Upper lobe of left lung (tissue), 6 donors: ENCODE measurements around the gene SLC19A3. TPM values are rescaled to one million over a fixed set of nuclear protein-coding genes. Genes with fewer than 3 reads are reported as not detected.

ENCODE experiments used
- ATAC-seq, 2 donors: fragments of 200-7000 bp; cut with Tn5 transposase; one replicate each; pipeline ENCODE4 v1.9.1; 2022; ENCODE audit warnings: mild to moderate bottlenecking in 2 of 2, moderate library complexity in 2 of 2; ENCODE audit not compliant: low FRiP score in 2 of 2
- DNase-seq, 2 donors: peaks; one replicate each; pipeline ENCODE4 v3.0.0-alpha.2; 2019 to 2020
- H3K27ac ChIP-seq, 4 donors: fragments of 200-600 bp; sonication (generic); one replicate each; pipeline ENCODE4 v1.5.1; 2016 to 2019
- H3K27me3 ChIP-seq, 4 donors: fragments of 200-600 bp; sonication (generic); one replicate each; pipeline ENCODE4 v1.5.1; 2017 to 2019
- H3K36me3 ChIP-seq, 4 donors: fragments of 200-600 bp; sonication (generic); one replicate each; pipeline ENCODE4 v1.5.1; 2016 to 2019
- H3K4me1 ChIP-seq, 4 donors: fragments of 200-600 bp; sonication (generic); one replicate each; pipeline ENCODE4 v1.5.1; 2018 to 2019
- H3K4me3 ChIP-seq, 4 donors: fragments of 200-600 bp; sonication (generic); one replicate each; pipeline ENCODE4 v1.5.1; 2017 to 2019; ENCODE audit warnings: mild to moderate bottlenecking in 2 of 4, moderate library complexity in 1 of 4
- H3K9me3 ChIP-seq, 4 donors: fragments of 200-600 bp; sonication (generic); one replicate each; pipeline ENCODE4 v1.5.1; 2018 to 2019
- EP300 ChIP-seq, 4 donors: sonication (generic); formaldehyde crosslinking; IDR thresholded peaks; one replicate each; pipeline ENCODE4 v1.5.1; 2017; ENCODE audit warnings: antibody characterized with exemption in 4 of 4, control low read depth in 2 of 4
- POLR2A ChIP-seq, 4 donors: fragments of 450-650 bp; IDR thresholded peaks; one replicate each; pipeline ENCODE4 v1.5.1; 2016 to 2017; ENCODE audit warnings: antibody characterized with exemption in 4 of 4, mild to moderate bottlenecking in 2 of 4
- POLR2AphosphoS5 ChIP-seq, 2 donors: sonication (generic); formaldehyde crosslinking; IDR thresholded peaks; one replicate each; pipeline ENCODE4 v1.5.1; 2017; ENCODE audit warnings: antibody characterized with exemption in 2 of 2
- WGBS, 2 donors: methylation state at CpG; one replicate each; pipeline ENCODE4 v1.1.5; 2017 to 2018; 5-methylcytosine and 5-hydroxymethylcytosine counted together
- total RNA-seq, 6 donors: library from RNA; depleted of rRNA in 4 of 6; stranded (reverse); fragments of >200 nt in 4 of 6; gene quantifications; one replicate each; pipeline versions ENCODE4 v1.1.0 to v1.2.1, GENCODE V29; 2016 to 2021
- TF ChIP-seq, protein P1 (sequence below), 6 experiments: fragments of 450-650 bp in 4 of 6; fragments of 200-600 bp in 2 of 6; sonication (generic) in 2 of 6; IDR thresholded peaks; one replicate each; pipeline ENCODE4 v1.5.1; 2016 to 2019; ENCODE audit warnings: antibody characterized with exemption in 6 of 6
- donor health status: DM: no; HTN: no; CAD: no; lungs with moderate emphysema.
- donor health status: DM: no; HTN: yes; CAD: no; lungs with severe emphysema.

SLC19A3 gene
- total RNA-seq, 6 donors from 2014 or later: 12.6 to 53.4 (median 32.1) TPM

DNA sequence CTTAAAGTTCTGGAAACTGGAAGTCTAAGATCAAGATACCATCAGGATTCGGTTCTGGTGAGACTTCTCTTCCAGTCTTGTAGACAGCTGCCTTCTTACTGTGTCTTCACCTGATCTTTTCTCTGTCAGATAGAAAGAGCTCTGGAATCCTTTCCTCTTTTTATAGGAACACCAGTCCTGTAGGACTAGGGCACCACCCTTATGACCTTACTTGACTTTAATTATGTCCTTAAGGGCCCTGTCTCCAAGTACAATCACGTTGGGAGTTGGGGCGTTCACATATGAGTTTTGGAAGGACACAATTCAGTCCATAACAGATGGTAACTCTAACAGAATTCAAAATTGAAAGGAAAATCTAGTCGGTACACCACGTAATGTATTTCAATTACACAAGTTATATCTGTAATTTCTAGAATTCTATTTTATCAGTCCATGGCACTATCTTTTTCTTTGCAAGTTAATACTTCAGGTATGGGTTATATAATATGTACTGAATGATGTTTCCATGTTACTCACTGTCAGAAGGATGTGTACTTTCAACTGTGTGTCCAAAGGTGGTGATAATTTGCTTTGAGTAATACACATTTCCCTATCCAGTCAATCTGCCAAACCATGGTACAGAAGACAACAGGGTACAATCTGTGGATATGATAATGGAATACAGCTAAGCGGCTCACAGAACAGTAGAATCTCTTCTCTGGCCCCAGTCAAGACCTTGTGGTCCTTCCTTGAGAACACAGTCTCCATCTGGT is 52.5 kb downstream of the SLC19A3 start:
- TF ChIP-seq, protein P1, sequence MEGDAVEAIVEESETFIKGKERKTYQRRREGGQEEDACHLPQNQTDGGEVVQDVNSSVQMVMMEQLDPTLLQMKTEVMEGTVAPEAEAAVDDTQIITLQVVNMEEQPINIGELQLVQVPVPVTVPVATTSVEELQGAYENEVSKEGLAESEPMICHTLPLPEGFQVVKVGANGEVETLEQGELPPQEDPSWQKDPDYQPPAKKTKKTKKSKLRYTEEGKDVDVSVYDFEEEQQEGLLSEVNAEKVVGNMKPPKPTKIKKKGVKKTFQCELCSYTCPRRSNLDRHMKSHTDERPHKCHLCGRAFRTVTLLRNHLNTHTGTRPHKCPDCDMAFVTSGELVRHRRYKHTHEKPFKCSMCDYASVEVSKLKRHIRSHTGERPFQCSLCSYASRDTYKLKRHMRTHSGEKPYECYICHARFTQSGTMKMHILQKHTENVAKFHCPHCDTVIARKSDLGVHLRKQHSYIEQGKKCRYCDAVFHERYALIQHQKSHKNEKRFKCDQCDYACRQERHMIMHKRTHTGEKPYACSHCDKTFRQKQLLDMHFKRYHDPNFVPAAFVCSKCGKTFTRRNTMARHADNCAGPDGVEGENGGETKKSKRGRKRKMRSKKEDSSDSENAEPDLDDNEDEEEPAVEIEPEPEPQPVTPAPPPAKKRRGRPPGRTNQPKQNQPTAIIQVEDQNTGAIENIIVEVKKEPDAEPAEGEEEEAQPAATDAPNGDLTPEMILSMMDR (IDR thresholded peaks at IDR 0.05): no peak
- TF ChIP-seq POLR2AphosphoS5 (IDR thresholded peaks at IDR 0.05) (no peak), EP300 (IDR thresholded peaks at IDR 0.05) (no peak), POLR2A (IDR thresholded peaks at IDR 0.05) (no peak)
- H3K9me3 ChIP-seq: no peaks in the 10 kb centered on the region
- WGBS, 2 donors: 81 to 88% methylated on average over 6 of the region's 6 CpGs
- DNase-seq (no peak), ATAC-seq (no peak)
- no peak overlapping the region for H3K4me3 ChIP-seq
- H3K27me3 ChIP-seq: no peaks in the 10 kb centered on the region
- no peaks in the 10 kb centered on the region for H3K36me3 ChIP-seq
- no peaks in the 10 kb centered on the region for H3K4me1 ChIP-seq
- H3K27ac ChIP-seq: no peak overlapping the region

DNA sequence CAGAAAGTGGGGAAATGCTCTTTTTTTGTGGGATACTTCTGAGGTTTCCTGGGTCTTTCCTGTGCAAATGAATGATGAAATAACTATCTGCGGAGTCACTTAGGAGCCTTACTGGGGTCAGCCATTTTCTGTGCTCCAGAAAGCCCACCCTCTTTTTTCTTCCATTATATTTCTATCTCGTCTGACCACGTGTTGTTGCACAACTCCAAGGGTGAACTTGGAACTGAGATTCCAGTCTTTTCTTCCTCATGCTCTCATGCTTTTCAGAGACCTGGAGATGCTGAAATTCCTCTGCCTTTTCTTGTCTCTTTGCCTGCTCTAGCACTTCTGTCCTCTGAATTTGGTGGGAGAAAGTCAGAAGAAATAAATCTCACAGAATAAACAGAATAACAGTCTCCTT is 56.0 kb downstream of the SLC19A3 start:
- ATAC-seq (no peak), DNase-seq (no peak)
- Histone ChIP-seq H3K4me1 (peaks cover 0 to 7% (median 0%) of the 10 kb centered on the region in 4 donors), H3K27ac (no peak overlapping the region), H3K36me3 (no peaks in the 10 kb centered on the region), H3K27me3 (no peaks in the 10 kb centered on the region), H3K9me3 (no peaks in the 10 kb centered on the region), H3K4me3 (no peak overlapping the region)
- TF ChIP-seq, protein P1 (IDR thresholded peaks at IDR 0.05): no peak
- TF ChIP-seq POLR2AphosphoS5 (IDR thresholded peaks at IDR 0.05): no peak
- no peak for TF ChIP-seq POLR2A (IDR thresholded peaks at IDR 0.05)
- TF ChIP-seq EP300 (IDR thresholded peaks at IDR 0.05): no peak
- 32 to 40% methylated on average over 3 of the region's 3 CpGs for WGBS, 2 donors

DNA sequence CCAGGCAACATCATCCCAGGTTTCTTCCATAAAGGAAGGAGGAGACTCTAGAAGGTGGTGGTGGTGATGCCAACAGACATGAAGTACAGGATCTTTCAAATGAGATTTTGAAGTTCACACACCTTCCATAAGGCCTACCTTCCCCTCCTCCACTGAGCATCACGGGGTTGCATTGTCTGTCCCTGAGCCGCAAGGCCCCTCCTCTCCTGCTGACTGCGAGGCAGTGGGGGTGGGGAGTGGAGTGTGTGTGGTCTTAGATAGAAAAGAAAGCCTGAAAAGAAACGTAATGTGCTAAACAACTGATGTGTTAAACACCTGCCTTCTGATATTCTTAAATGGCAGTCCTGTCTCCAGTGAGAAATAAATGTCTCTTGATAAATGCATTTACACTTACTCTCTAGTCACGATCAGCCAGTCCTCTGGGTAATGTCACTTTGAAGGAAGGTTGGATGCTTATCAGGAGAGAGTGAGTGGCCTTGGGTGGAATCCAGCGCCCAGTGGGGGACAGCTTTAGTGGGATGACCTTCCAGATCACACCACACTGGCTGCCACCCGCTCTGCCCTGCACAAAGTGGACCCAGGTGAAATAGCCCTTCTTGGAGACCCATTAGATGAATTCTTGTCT is 56.7 kb downstream of the SLC19A3 start:
- no peak overlapping the region for H3K4me3 ChIP-seq
- DNase-seq (no peak), ATAC-seq (no peak)
- WGBS, 2 donors: 59 to 62% methylated on average over 7 of the region's 7 CpGs
- H3K9me3 ChIP-seq: no peaks in the 10 kb centered on the region
- H3K4me1 ChIP-seq: peaks cover 0 to 7% (median 0%) of the 10 kb centered on the region in 4 donors
- no peaks in the 10 kb centered on the region for H3K36me3 ChIP-seq
- no peak overlapping the region for H3K27ac ChIP-seq
- H3K27me3 ChIP-seq: no peaks in the 10 kb centered on the region
- TF ChIP-seq POLR2AphosphoS5 (IDR thresholded peaks at IDR 0.05) (no peak), POLR2A (IDR thresholded peaks at IDR 0.05) (no peak), EP300 (IDR thresholded peaks at IDR 0.05) (no peak)
- TF ChIP-seq, protein P1 (IDR thresholded peaks at IDR 0.05): no peak

DNA sequence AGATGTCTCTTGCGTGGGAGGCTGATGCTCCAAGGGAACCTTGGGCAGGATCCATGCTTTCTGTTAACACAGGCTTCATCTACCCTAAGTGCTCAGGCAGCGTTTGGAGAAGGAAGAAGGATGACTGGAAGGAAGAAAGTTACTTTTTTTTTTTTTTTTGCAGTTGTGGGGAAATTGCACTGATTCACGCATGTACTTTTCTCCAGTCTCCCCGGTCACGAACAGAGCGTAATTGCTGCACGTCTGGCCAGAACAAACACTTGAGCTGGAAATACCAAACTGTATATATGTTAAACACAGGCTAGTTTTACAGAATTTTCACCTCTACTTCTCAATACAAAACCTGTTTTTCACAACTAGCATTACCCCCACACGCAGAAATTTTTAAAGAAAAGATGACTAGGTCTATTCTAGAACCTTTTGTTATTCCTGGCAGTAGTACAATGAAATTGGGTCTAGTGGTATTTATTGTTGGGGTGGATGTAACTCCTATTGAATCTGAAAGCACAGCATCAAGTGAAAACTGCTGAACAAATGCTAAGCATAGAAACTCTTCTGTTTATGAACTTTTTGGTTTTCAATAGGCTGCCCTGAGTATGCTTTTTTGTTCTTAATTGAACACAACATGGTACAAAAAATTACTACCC is 60.5 kb downstream of the SLC19A3 start:
- DNase-seq: no peak
- no peak overlapping the region for H3K27ac ChIP-seq
- WGBS, 2 donors: 65 to 69% methylated on average over 8 of the region's 8 CpGs
- no peaks in the 10 kb centered on the region for H3K27me3 ChIP-seq
- no peaks in the 10 kb centered on the region for H3K36me3 ChIP-seq
- no peak overlapping the region for H3K4me3 ChIP-seq
- ATAC-seq: peak in 1 of 2 donors; percentile 25
- TF ChIP-seq POLR2AphosphoS5 (IDR thresholded peaks at IDR 0.05): no peak
- TF ChIP-seq, protein P1 (IDR thresholded peaks at IDR 0.05): no peak
- TF ChIP-seq EP300 (IDR thresholded peaks at IDR 0.05): no peak
- TF ChIP-seq POLR2A (IDR thresholded peaks at IDR 0.05): no peak
- H3K4me1 ChIP-seq: peaks cover 0 to 7% (median 0%) of the 10 kb centered on the region in 4 donors
- H3K9me3 ChIP-seq: no peaks in the 10 kb centered on the region
